HepG2 (cell line): Measurements from ENCODE around the gene CRLF1. TPM values are rescaled to one million over a fixed set of nuclear protein-coding genes. Genes with fewer than 3 reads are reported as not detected.

ENCODE experiments used
- polyA plus RNA-seq, 8 experiments: library from polyadenylated mRNA; depleted of rRNA in 3 of 8; stranded (reverse) in 7 of 8; unstranded in 1 of 8; fragments of >200 nt; fragmentation: Illumina TruSeq in 4 of 8; extraction: Trizol in 4 of 8; gene quantifications; 2 replicates each; pipeline versions ENCODE4 v1.2.1 to v1.2.3, GENCODE V29; 2011 to 2016; ENCODE audit warnings: low read depth in 4 of 8, missing spikeins in 1 of 8, mixed read lengths in 1 of 8; ENCODE audit not compliant: insufficient read depth in 1 of 8
- small RNA-seq, 3 experiments: library from RNA; depleted of rRNA; stranded (forward); fragments of <200 nt; gene quantifications; one replicate each; pipeline ENCODE3, GENCODE V24; 2012; ENCODE audit warnings: low read depth in 2 of 3, low replicate concordance in 1 of 3; ENCODE audit not compliant: insufficient read length in 3 of 3, insufficient read depth in 2 of 3
- total RNA-seq, 5 experiments: library from RNA; depleted of rRNA; stranded (reverse); fragments of >200 nt; fragmentation: Illumina TruSeq; extraction: Trizol; gene quantifications; 2 replicates each; pipeline ENCODE4 v1.2.3, GENCODE V29; 2016; ENCODE audit warnings: low read depth in 1 of 5

The CRLF1 gene
- total and polyA plus RNA-seq, 2 of the 13 experiments (the other 11 are each of a cell fraction or from before 2014, with no cell fraction given): 217 to 296 TPM

Small RNA genes within 50 kb of the gene (small RNA-seq; reads per million reads assigned to genes)
- gene RN7SL155P: 0 reads per million in 3 experiments

Other genes with a start within 250 kb of the CRLF1 start
- 43.0 and 146 TPM in 2 replicates for gene GDF15, start 220.6 kb downstream of the CRLF1 start, total RNA-seq (2016; rRNA removed; fragmentation: Illumina TruSeq; extraction: Trizol)
- 422 and 537 TPM in 2 replicates for gene GDF15, start 220.6 kb downstream of the CRLF1 start, polyA plus RNA-seq (2011; rRNA removed)
- 0.13 TPM in 1 of 2 replicates, not detected in the other for gene LRRC25, start 209.2 kb downstream of the CRLF1 start, total RNA-seq (2016; rRNA removed; fragmentation: Illumina TruSeq; extraction: Trizol)
- 0.53 and 0.85 TPM in 2 replicates for gene LRRC25, start 209.2 kb downstream of the CRLF1 start, polyA plus RNA-seq (2011; rRNA removed)
- gene SSBP4, start 187.4 kb downstream of the CRLF1 start, total RNA-seq (2016; rRNA removed; fragmentation: Illumina TruSeq; extraction: Trizol): 19.3 and 39.5 TPM in 2 replicates
- 20.8 and 33.4 TPM in 2 replicates for gene SSBP4, start 187.4 kb downstream of the CRLF1 start, polyA plus RNA-seq (2011; rRNA removed)
- 29.4 and 48.5 TPM in 2 replicates for gene ISYNA1, start 168.7 kb downstream of the CRLF1 start, total RNA-seq (2016; rRNA removed; fragmentation: Illumina TruSeq; extraction: Trizol)
- 29.6 and 36.5 TPM in 2 replicates for gene ISYNA1, start 168.7 kb downstream of the CRLF1 start, polyA plus RNA-seq (2011; rRNA removed)
- 3.2 and 3.7 TPM in 2 replicates for gene ELL, start 84.7 kb downstream of the CRLF1 start, total RNA-seq (2016; rRNA removed; fragmentation: Illumina TruSeq; extraction: Trizol)
- gene ELL, start 84.7 kb downstream of the CRLF1 start, polyA plus RNA-seq (2011; rRNA removed): 5.4 and 5.8 TPM in 2 replicates
- gene FKBP8, start 63.2 kb downstream of the CRLF1 start, total RNA-seq (2016; rRNA removed; fragmentation: Illumina TruSeq; extraction: Trizol): 75.1 and 81.7 TPM in 2 replicates
- 93.9 and 135 TPM in 2 replicates for gene FKBP8, start 63.2 kb downstream of the CRLF1 start, polyA plus RNA-seq (2011; rRNA removed)
- gene KXD1, start 48.9 kb downstream of the CRLF1 start, total RNA-seq (2016; rRNA removed; fragmentation: Illumina TruSeq; extraction: Trizol): 44.6 and 53.1 TPM in 2 replicates
- gene KXD1, start 48.9 kb downstream of the CRLF1 start, polyA plus RNA-seq (2011; rRNA removed): 143 and 160 TPM in 2 replicates
- gene UBA52, start 34.9 kb downstream of the CRLF1 start, total RNA-seq (2016; rRNA removed; fragmentation: Illumina TruSeq; extraction: Trizol): 959 and 1,184 TPM in 2 replicates
- gene UBA52, start 34.9 kb downstream of the CRLF1 start, polyA plus RNA-seq (2011; rRNA removed): 1,655 and 1,782 TPM in 2 replicates
- gene REX1BD, start 18.0 kb downstream of the CRLF1 start, total RNA-seq (2016; rRNA removed; fragmentation: Illumina TruSeq; extraction: Trizol): 20.7 and 25.4 TPM in 2 replicates
- gene REX1BD, start 18.0 kb downstream of the CRLF1 start, polyA plus RNA-seq (2011; rRNA removed): 7.5 and 7.6 TPM in 2 replicates
- gene TMEM59L, start 6.1 kb upstream of the CRLF1 start, total RNA-seq (2016; rRNA removed; fragmentation: Illumina TruSeq; extraction: Trizol): 0.69 and 0.97 TPM in 2 replicates
- gene TMEM59L, start 6.1 kb upstream of the CRLF1 start, polyA plus RNA-seq (2011; rRNA removed): 5.5 and 7.2 TPM in 2 replicates
- 1.7 and 3.4 TPM in 2 replicates for gene KLHL26, start 30.2 kb upstream of the CRLF1 start, total RNA-seq (2016; rRNA removed; fragmentation: Illumina TruSeq; extraction: Trizol)
- 1.2 and 1.5 TPM in 2 replicates for gene KLHL26, start 30.2 kb upstream of the CRLF1 start, polyA plus RNA-seq (2011; rRNA removed)
- 1.3 and 2.0 TPM in 2 replicates for gene CRTC1, start 76.9 kb upstream of the CRLF1 start, total RNA-seq (2016; rRNA removed; fragmentation: Illumina TruSeq; extraction: Trizol)
- 2.7 and 3.2 TPM in 2 replicates for gene CRTC1, start 76.9 kb upstream of the CRLF1 start, polyA plus RNA-seq (2011; rRNA removed)
- 0.04 TPM in 1 of 2 replicates, not detected in the other for gene COMP, start 184.5 kb upstream of the CRLF1 start, total RNA-seq (2016; rRNA removed; fragmentation: Illumina TruSeq; extraction: Trizol)
- 0.13 and 0.16 TPM in 2 replicates for gene COMP, start 184.5 kb upstream of the CRLF1 start, polyA plus RNA-seq (2011; rRNA removed)
- 37.3 and 41.8 TPM in 2 replicates for gene UPF1, start 225.2 kb upstream of the CRLF1 start, total RNA-seq (2016; rRNA removed; fragmentation: Illumina TruSeq; extraction: Trizol)
- 16.9 and 23.1 TPM in 2 replicates for gene UPF1, start 225.2 kb upstream of the CRLF1 start, polyA plus RNA-seq (2011; rRNA removed)